Fibroblast of the aortic adventitia (primary cell): ENCODE data around the gene TMPRSS15. TPM values are rescaled to one million over a fixed set of nuclear protein-coding genes. Genes with fewer than 3 reads are reported as not detected.

Experiments used
- DNase-seq: peaks from one replicate; pipeline ENCODE4 v3.0.0-alpha.2; 2010; ENCODE audit warnings: low read depth
- H3K4me3 ChIP-seq: 2 replicates; pipeline ENCODE4 v1.5.1; 2011; ENCODE audit warnings: low read depth, mild to moderate bottlenecking, control low read depth, low read length, moderate library complexity
- CTCF ChIP-seq: IDR thresholded peaks from 2 replicates; pipeline ENCODE4 v1.5.1; 2011; ENCODE audit warnings: mild to moderate bottlenecking, low read length, control low read depth, inconsistent platforms; ENCODE audit not compliant: insufficient read depth
- total RNA-seq: library from RNA; depleted of rRNA; stranded (reverse); fragments of >200 nt; gene quantifications from 2 replicates; pipeline ENCODE4 v1.2.3, GENCODE V29; 2012; ENCODE audit warnings: low replicate concordance

Gene TMPRSS15
- total RNA-seq, 1 donor: 0.18 TPM

GRCh38 chr21:18251065-18251464 lies 152.5 kb downstream of the TMPRSS15 start:
- H3K4me3 ChIP-seq: no peak overlapping the region
- no peak for TF ChIP-seq CTCF
- no peak for DNase-seq

- no peak overlapping the region for H3K4me3 ChIP-seq
- DNase-seq: no peak
- no peak for TF ChIP-seq CTCF
Measured at GRCh38 chr21:18249672-18250071, 153.9 kb downstream of the TMPRSS15 start.

DNA sequence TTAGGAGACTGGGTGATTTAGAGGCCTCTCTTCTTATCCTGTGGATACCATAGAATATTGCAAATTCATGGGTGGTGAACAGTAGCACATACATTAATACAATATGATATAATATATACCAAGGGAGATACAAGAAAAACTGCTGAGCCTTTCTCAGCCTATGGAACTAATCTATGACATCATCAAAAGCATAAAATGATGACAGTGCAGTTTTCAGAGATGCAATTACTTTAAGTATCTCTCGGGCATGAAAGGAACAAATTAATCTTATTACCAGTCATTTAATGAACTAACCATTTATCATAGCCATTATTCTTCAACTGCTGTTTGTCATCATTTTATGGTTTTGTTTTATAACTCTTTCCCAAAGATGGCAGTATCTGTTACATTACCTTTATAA lies 155.4 kb downstream of the TMPRSS15 start:
- DNase-seq: no peak
- TF ChIP-seq CTCF: no peak
- H3K4me3 ChIP-seq: no peak overlapping the region

GRCh38 chr21:18245464-18245967 lies 158.1 kb downstream of the TMPRSS15 start:
- no peak for DNase-seq
- H3K4me3 ChIP-seq: no peak overlapping the region
- no peak for TF ChIP-seq CTCF

DNA sequence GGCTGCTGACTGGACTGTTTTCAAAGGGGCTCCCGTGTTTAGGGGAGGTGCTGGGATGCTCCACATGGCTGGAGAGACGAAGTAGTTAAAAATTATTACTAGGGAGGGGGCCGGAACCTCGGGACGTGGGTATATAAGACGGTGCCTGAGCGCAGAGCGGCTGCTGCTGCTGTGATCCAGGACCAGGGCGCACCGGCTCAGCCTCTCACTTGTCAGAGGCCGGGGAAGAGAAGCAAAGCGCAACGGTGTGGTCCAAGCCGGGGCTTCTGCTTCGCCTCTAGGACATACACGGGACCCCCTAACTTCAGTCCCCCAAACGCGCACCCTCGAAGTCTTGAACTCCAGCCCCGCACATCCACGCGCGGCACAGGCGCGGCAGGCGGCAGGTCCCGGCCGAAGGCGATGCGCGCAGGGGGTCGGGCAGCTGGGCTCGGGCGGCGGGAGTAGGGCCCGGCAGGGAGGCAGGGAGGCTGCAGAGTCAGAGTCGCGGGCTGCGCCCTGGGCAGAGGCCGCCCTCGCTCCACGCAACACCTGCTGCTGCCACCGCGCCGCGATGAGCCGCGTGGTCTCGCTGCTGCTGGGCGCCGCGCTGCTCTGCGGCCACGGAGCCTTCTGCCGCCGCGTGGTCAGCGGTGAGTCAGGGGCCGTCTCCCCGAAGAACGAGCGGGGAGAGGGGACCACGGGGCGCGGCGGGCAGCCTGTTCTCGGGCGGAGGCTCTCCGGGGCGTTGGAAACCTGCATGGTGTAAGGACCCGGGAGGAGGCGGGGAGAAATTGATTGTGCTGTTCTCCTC lies 158.7 kb downstream of the TMPRSS15 start, which contains the start of gene CHODL:
TSS of gene CHODL (plus strand) at position 163 of the 793 bp plus-strand sequence. CDS start at position 554, 391 bp downstream.
- no peak within 1 kb of the TSS for H3K4me3 ChIP-seq
- no peak for DNase-seq
- no peak for TF ChIP-seq CTCF

DNA sequence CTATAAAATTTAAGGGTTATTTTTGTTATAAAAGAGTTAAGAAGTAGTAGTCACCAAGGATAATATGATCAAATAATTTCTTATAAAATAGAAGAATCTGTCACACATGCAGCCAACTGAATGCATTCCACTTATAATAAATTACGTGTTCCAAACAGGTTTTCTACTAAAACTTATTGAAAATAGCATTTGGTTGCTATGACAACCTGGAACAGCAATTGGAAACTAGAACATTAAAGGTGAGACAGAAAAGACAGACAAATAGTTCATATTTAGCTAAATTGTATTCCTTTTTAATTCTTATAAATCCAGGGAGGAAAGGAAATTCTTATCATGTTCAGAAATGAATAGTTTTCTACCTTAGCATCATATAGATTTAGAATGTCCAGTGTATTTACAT lies 168.0 kb downstream of the TMPRSS15 start:
- TF ChIP-seq CTCF: no peak
- no peak overlapping the region for H3K4me3 ChIP-seq
- no peak for DNase-seq
